ENCODE data around the gene SIK1. TPM values are rescaled to one million over a fixed set of nuclear protein-coding genes. Genes with fewer than 3 reads are reported as not detected.
"Not testable (repeated sequence)": the region's sequence is repeated elsewhere in the genome, so short reads cannot be mapped to it uniquely, and the experiment has no call there.

Gene SIK1
- total and polyA plus RNA-seq, 7 experiments from 2014 or later: 0.21 to 414 (median 6.3) TPM; not detected in 1

DNA sequence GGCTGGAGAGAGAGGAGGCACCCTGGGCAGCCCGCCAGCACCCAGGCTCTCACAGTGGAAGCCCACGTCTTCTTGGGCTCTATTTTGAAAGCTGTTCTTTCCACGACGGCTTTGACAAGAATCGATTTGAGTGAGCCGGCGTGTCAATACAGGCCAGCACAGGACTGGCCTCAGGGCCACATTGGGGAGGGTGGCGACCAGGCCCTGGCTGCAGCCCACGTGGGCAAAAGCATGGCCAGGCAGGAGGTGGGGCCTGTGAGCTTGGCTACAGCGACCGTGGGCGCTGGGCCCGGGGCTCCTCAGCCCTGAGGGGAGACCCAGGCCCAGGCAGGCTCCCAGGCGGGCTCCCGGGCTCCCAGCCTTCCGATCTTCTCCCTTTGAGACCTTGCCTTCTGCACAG is 23.4 kb upstream of the SIK1 start:
- POLR2A ChIA-PET; CTCF ChIA-PET; H3K27me3 ChIP-seq (ENCODE audit: control insufficient read depth in 2 of 2, insufficient read depth in 2 of 2, low read length in 2 of 2); ATAC-seq; H3K4me3 Mint-ChIP-seq; H3K4me1 Mint-ChIP-seq; H3K27me3 Mint-ChIP-seq; H3K9me3 Mint-ChIP-seq; H3K27ac Mint-ChIP-seq; H3K4me3 ChIP-seq (ENCODE audit: low read length); H3K36me3 ChIP-seq (ENCODE audit: control insufficient read depth in 2 of 3, insufficient read depth in 3 of 3, low read length in 3 of 3); DNase-seq; H3K27ac ChIP-seq (ENCODE audit: low read depth, low read length); intact Hi-C loops (cut with micrococcal nuclease); H3K9me3 ChIP-seq (ENCODE audit: control insufficient read depth in 2 of 3, low read length in 3 of 3); H3K36me3 Mint-ChIP-seq; H3K4me1 ChIP-seq (ENCODE audit: control insufficient read depth in 2 of 2, insufficient read depth in 2 of 2, low read length in 2 of 2): not testable (repeated sequence)

DNA sequence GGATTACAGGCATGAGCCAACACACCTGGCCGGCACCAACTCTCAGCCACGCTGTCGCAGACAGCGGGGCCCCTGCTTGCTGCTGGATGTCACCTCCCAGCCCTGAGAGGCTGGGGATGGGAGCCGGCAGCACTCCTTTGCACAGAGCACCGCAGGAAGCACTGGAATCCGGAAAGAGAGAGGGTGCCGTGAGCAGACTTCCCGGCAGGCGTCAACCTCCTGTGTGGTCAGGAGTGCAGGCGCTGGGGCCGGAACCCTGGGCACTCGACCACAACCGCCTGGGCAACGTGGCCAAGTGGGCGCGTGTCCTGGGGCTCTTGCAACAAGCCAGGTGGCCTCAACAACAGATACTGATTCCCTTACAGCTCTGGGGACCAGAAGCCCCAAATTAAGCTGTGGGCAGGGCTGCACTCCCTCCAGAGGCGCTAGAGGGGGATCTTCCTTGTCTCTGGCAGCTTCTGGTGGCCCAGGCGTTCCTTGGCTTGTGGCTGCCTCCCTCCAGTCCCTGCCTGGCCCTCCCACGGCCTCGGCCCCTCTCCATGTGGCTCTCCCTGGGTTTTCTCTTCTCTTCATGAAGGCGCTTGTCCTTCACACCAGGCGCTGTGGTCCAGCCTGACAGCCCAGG is 20.5 kb upstream of the SIK1 start:
- H3K4me3 Mint-ChIP-seq; intact Hi-C loops (cut with micrococcal nuclease); H3K4me1 Mint-ChIP-seq; H3K27me3 Mint-ChIP-seq; H3K9me3 ChIP-seq (ENCODE audit: control insufficient read depth in 2 of 3, low read length in 3 of 3); POLR2A ChIA-PET; ATAC-seq; H3K36me3 ChIP-seq (ENCODE audit: control insufficient read depth in 2 of 3, insufficient read depth in 3 of 3, low read length in 3 of 3); H3K36me3 Mint-ChIP-seq; H3K27me3 ChIP-seq (ENCODE audit: control insufficient read depth in 2 of 2, insufficient read depth in 2 of 2, low read length in 2 of 2); H3K4me3 ChIP-seq (ENCODE audit: low read length); H3K4me1 ChIP-seq (ENCODE audit: control insufficient read depth in 2 of 2, insufficient read depth in 2 of 2, low read length in 2 of 2); H3K27ac ChIP-seq (ENCODE audit: low read depth, low read length); H3K9me3 Mint-ChIP-seq; CTCF ChIA-PET; DNase-seq; H3K27ac Mint-ChIP-seq: not testable (repeated sequence)

- H3K36me3 Mint-ChIP-seq; H3K36me3 ChIP-seq (ENCODE audit: control insufficient read depth in 2 of 3, insufficient read depth in 3 of 3, low read length in 3 of 3); DNase-seq; CTCF ChIA-PET; H3K4me1 Mint-ChIP-seq; intact Hi-C loops (cut with micrococcal nuclease); H3K9me3 Mint-ChIP-seq; POLR2A ChIA-PET; H3K4me3 ChIP-seq (ENCODE audit: low read length); ATAC-seq; H3K4me1 ChIP-seq (ENCODE audit: control insufficient read depth in 2 of 2, insufficient read depth in 2 of 2, low read length in 2 of 2); H3K27ac Mint-ChIP-seq; H3K27me3 Mint-ChIP-seq; H3K9me3 ChIP-seq (ENCODE audit: control insufficient read depth in 2 of 3, low read length in 3 of 3); H3K27ac ChIP-seq (ENCODE audit: low read depth, low read length); H3K27me3 ChIP-seq (ENCODE audit: control insufficient read depth in 2 of 2, insufficient read depth in 2 of 2, low read length in 2 of 2); H3K4me3 Mint-ChIP-seq: not testable (repeated sequence)
These were observed 19.5 kb upstream of the SIK1 start for GRCh38 chr21:43446277-43446932.

DNA sequence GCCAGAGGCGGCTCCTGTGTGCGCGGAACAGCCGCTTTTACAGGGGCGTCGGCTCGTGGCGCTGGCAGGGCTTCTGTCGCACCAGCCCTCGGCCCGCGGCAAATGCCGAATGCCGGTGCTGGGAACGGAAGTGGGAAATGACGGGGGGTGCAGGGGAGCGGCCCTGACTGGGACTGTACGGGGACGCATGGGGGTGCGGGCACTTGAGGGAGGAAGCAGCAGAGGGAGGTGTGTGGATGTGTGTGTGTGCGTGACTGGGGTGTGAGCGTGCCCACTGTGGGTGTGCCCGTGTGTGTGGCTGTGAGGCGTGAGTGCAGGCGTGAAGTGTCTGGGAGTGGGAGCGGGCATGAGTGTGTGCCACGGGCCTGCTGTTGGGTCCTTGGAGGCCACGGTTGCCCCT is 17.6 kb upstream of the SIK1 start:
- H3K27ac ChIP-seq (ENCODE audit: low read depth, low read length); H3K4me3 ChIP-seq (ENCODE audit: low read length); H3K4me1 ChIP-seq (ENCODE audit: control insufficient read depth in 2 of 2, insufficient read depth in 2 of 2, low read length in 2 of 2); H3K27me3 ChIP-seq (ENCODE audit: control insufficient read depth in 2 of 2, insufficient read depth in 2 of 2, low read length in 2 of 2); CTCF ChIA-PET; H3K4me1 Mint-ChIP-seq; H3K9me3 Mint-ChIP-seq; H3K36me3 Mint-ChIP-seq; H3K4me3 Mint-ChIP-seq; POLR2A ChIA-PET; H3K9me3 ChIP-seq (ENCODE audit: control insufficient read depth in 2 of 3, low read length in 3 of 3); H3K36me3 ChIP-seq (ENCODE audit: control insufficient read depth in 2 of 3, insufficient read depth in 3 of 3, low read length in 3 of 3); DNase-seq; H3K27me3 Mint-ChIP-seq; intact Hi-C loops (cut with micrococcal nuclease); H3K27ac Mint-ChIP-seq: not testable (repeated sequence)
- peak; percentile 57 for ATAC-seq

DNA sequence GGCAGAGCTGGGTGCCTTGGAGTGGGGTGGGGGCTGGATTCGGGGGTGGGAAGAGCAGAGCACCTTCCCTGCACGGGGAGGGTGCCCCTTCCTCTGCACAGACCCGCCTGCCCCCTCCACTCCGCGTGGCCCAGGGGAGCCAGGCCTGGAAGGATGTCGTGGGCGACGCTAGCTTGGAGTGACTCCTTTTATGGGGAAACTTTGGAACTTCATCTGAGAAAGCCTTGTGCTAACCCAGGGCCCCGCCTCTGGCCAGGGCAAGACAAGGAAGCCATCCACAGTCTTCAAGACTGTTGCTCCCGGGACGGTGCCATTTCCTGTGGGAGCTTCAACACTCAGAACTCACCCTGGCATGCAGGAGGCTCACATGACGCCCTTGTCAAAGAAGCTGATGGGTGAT is 15.6 kb upstream of the SIK1 start:
- intact Hi-C loops (cut with micrococcal nuclease); H3K9me3 Mint-ChIP-seq; H3K4me3 Mint-ChIP-seq; CTCF ChIA-PET; H3K36me3 ChIP-seq (ENCODE audit: control insufficient read depth in 2 of 3, insufficient read depth in 3 of 3, low read length in 3 of 3); H3K9me3 ChIP-seq (ENCODE audit: control insufficient read depth in 2 of 3, low read length in 3 of 3); H3K4me1 Mint-ChIP-seq; H3K4me3 ChIP-seq (ENCODE audit: low read length); ATAC-seq; H3K4me1 ChIP-seq (ENCODE audit: control insufficient read depth in 2 of 2, insufficient read depth in 2 of 2, low read length in 2 of 2); POLR2A ChIA-PET; H3K27me3 Mint-ChIP-seq; H3K36me3 Mint-ChIP-seq; DNase-seq; H3K27ac ChIP-seq (ENCODE audit: low read depth, low read length); H3K27ac Mint-ChIP-seq; H3K27me3 ChIP-seq (ENCODE audit: control insufficient read depth in 2 of 2, insufficient read depth in 2 of 2, low read length in 2 of 2): not testable (repeated sequence)

DNA sequence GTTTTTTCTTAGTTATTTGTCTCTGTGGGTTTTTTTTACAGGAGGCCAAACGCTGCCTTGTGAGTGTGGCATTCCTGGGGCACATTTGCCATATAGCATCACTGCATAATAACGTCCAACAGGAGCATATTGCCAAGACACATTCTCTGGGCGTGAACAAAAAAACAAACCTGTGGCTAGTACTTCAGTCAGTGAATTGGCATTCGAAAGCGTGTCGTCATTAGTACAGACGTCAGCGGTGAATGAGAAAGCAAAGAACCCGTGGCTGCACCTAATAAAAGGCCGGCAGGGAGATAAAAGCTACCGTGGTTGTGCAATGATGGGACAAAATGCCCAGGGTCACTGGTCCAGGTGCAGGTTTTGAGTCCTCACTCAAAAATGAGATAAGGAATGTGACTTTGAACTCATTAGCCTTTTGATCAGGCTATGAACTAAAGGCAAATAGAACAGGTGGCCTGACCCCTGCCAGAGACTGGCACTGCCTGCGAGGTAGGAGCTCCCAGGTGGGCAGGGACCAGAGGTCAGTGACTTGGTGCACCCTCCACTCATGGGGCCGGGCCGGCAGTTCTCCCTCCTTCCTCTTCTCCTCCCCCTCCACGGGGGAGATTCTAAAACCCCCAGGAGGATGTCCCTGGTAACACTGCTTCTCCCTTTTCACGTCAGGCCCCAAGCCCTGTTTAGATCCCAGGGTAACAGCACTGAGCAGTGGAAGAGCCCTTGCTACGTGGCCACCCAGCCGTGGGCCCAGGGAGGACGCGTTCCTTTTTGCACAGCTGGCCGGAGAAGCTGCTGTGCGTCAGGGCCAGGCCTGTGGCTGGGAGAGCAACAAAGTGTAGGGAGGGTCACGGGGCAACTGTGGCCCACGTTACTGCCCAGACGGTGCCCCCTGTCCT is 14.2 kb upstream of the SIK1 start:
- H3K4me1 Mint-ChIP-seq; H3K27ac ChIP-seq (ENCODE audit: low read depth, low read length); H3K27ac Mint-ChIP-seq; H3K4me3 Mint-ChIP-seq; H3K4me1 ChIP-seq (ENCODE audit: control insufficient read depth in 2 of 2, insufficient read depth in 2 of 2, low read length in 2 of 2); DNase-seq; intact Hi-C loops (cut with micrococcal nuclease); H3K4me3 ChIP-seq (ENCODE audit: low read length); H3K36me3 Mint-ChIP-seq; H3K27me3 Mint-ChIP-seq; H3K36me3 ChIP-seq (ENCODE audit: control insufficient read depth in 2 of 3, insufficient read depth in 3 of 3, low read length in 3 of 3); H3K9me3 ChIP-seq (ENCODE audit: control insufficient read depth in 2 of 3, low read length in 3 of 3); ATAC-seq; CTCF ChIA-PET; POLR2A ChIA-PET; H3K27me3 ChIP-seq (ENCODE audit: control insufficient read depth in 2 of 2, insufficient read depth in 2 of 2, low read length in 2 of 2); H3K9me3 Mint-ChIP-seq: not testable (repeated sequence)
